ENCODE data around the gene STX5.
"Not testable (repeated sequence)": the region's sequence is repeated elsewhere in the genome, so short reads cannot be mapped to it uniquely, and the experiment has no call there.

STX5 gene

GRCh38 chr11:62828130-62828529 is 3.7 kb downstream of the STX5 start:
- DNase-seq = not testable (repeated sequence)

GRCh38 chr11:62823677-62824076 is 8.2 kb downstream of the STX5 start:
- DNase-seq = no peak

GRCh38 chr11:62817129-62817528 is 14.7 kb downstream of the STX5 start:
- DNase-seq = no peak

GRCh38 chr11:62816557-62816956 is 15.3 kb downstream of the STX5 start:
- DNase-seq = no peak

GRCh38 chr11:62811659-62812058 is 20.2 kb downstream of the STX5 start:
- no peak for DNase-seq

- no peak for DNase-seq
Measured at GRCh38 chr11:62810748-62811147, 21.1 kb downstream of the STX5 start.

GRCh38 chr11:62806611-62807121 is 25.2 kb downstream of the STX5 start:
- DNase-seq = no peak

GRCh38 chr11:62805961-62806441 is 25.9 kb downstream of the STX5 start:
- no peak for DNase-seq

- peak; percentile 87 for DNase-seq
Measured at GRCh38 chr11:62805076-62805892, 26.6 kb downstream of the STX5 start, which contains the start of gene NXF1. Gene NXF1, minus strand, starts transcription at chr11:62805440. Its CDS starts 84 bp downstream, at chr11:62805356.

GRCh38 chr11:62804310-62805075 is 27.4 kb downstream of the STX5 start:
- DNase-seq = no peak

- DNase-seq = no peak
Measured at GRCh38 chr11:62801071-62801470, 30.8 kb downstream of the STX5 start.

- DNase-seq = no peak
Measured at GRCh38 chr11:62799486-62799885, 32.4 kb downstream of the STX5 start.

GRCh38 chr11:62796281-62796680 is 35.6 kb downstream of the STX5 start:
- DNase-seq = no peak

- DNase-seq = no peak
Measured at GRCh38 chr11:62794201-62794775, 37.6 kb downstream of the STX5 start.

GRCh38 chr11:62792202-62792575 is 39.7 kb downstream of the STX5 start:
- no peak for DNase-seq

- DNase-seq = peak; percentile 50
Measured at GRCh38 chr11:62791501-62792201, 40.2 kb downstream of the STX5 start, which contains the start of gene TMEM223. Gene TMEM223, minus strand, starts transcription at chr11:62792006. Its CDS starts 12 bp downstream, at chr11:62791994.

- DNase-seq = no peak
Measured at GRCh38 chr11:62789576-62789975, 42.3 kb downstream of the STX5 start.

- no peak for DNase-seq
Measured at GRCh38 chr11:62788991-62789390, 42.9 kb downstream of the STX5 start.

GRCh38 chr11:62787005-62787759 is 44.7 kb downstream of the STX5 start, which contains the start of gene TMEM179B:
Gene TMEM179B, plus strand, starts transcription at chr11:62787402. Its CDS starts 30 bp downstream, at chr11:62787432.
- peak; percentile 97 for DNase-seq

GRCh38 chr11:62786318-62787004 is 45.4 kb downstream of the STX5 start:
- peak; percentile 43 for DNase-seq

GRCh38 chr11:62782753-62783152 is 49.1 kb downstream of the STX5 start:
- no peak for DNase-seq
